OCI-LY1 (cell line): Measurements from ENCODE around the gene DIP2B.

Experiments
- H2AFZ ChIP-seq: fragments of 200-600 bp; sonication (generic), shearing (Covaris generic); 2 replicates; pipeline ENCODE4 v1.6.0; 2014; ENCODE audit warnings: antibody characterized with exemption, mild to moderate bottlenecking, low read length
- H3F3A ChIP-seq: fragments of 200-600 bp; sonication (generic), shearing (Covaris generic); 2 replicates; pipeline ENCODE4 v1.6.0; 2014; ENCODE audit warnings: mild to moderate bottlenecking, antibody characterized with exemption, low read length, moderate library complexity; ENCODE audit not compliant: insufficient read depth
- H3K27ac ChIP-seq: fragments of 200-600 bp; sonication (generic); 2 replicates; pipeline ENCODE4 v1.5.1; 2014; ENCODE audit warnings: low read length, mixed run types, mild to moderate bottlenecking, low read depth; ENCODE audit not compliant: poor library complexity, severe bottlenecking
- H3K27me3 ChIP-seq: fragments of 200-600 bp; sonication (generic); 2 replicates; pipeline ENCODE4 v1.6.0; 2014; ENCODE audit warnings: antibody characterized with exemption, mild to moderate bottlenecking, low read length, moderate library complexity; ENCODE audit not compliant: insufficient read depth
- H3K36me3 ChIP-seq: fragments of 200-600 bp; sonication (generic); 2 replicates; pipeline ENCODE4 v1.6.1; 2014; ENCODE audit warnings: mild to moderate bottlenecking, antibody characterized with exemption, low read length, moderate library complexity, mixed read lengths; ENCODE audit not compliant: insufficient read depth
- H3K4me1 ChIP-seq: fragments of 200-600 bp; sonication (generic); 2 replicates; pipeline ENCODE4 v1.5.1; 2014; ENCODE audit warnings: mild to moderate bottlenecking, low read length, moderate library complexity; ENCODE audit not compliant: insufficient read depth, severe bottlenecking
- H3K4me2 ChIP-seq: fragments of 200-600 bp; sonication (generic), shearing (Covaris generic); 2 replicates; pipeline ENCODE4 v1.6.1; 2014; ENCODE audit warnings: low read length
- H3K4me3 ChIP-seq: fragments of 200-600 bp; sonication (generic); 2 replicates; pipeline ENCODE4 v1.5.1; 2014; ENCODE audit warnings: low read length, low read depth, mild to moderate bottlenecking, mixed read lengths; ENCODE audit not compliant: poor library complexity, severe bottlenecking
- H3K79me2 ChIP-seq: fragments of 200-600 bp; shearing (Covaris generic); 2 replicates; pipeline ENCODE4 v1.6.1; 2016; ENCODE audit warnings: mixed run types, low read length, mixed read lengths; ENCODE audit not compliant: insufficient read depth
- H3K9ac ChIP-seq: fragments of 200-600 bp; sonication (generic), shearing (Covaris generic); 2 replicates; pipeline ENCODE4 v1.6.1; 2014; ENCODE audit warnings: mild to moderate bottlenecking, low read length, mixed read lengths
- H3K9me2 ChIP-seq: fragments of 200-600 bp; sonication (generic), shearing (Covaris generic); 2 replicates; pipeline ENCODE4 v1.6.1; 2014; ENCODE audit warnings: low read depth, mild to moderate bottlenecking, low read length, mixed read lengths
- H3K9me3 ChIP-seq: fragments of 200-600 bp; shearing (Covaris generic); 2 replicates; pipeline ENCODE4 v1.6.1; 2014; ENCODE audit warnings: low read length, mixed read lengths
- H4K20me1 ChIP-seq: fragments of 200-600 bp; sonication (generic), shearing (Covaris generic); 2 replicates; pipeline ENCODE4 v1.6.0; 2016; ENCODE audit warnings: mild to moderate bottlenecking, low read length; ENCODE audit not compliant: insufficient read depth
- EZH2 ChIP-seq: fragments of 200-600 bp; sonication (generic), shearing (Covaris generic); IDR thresholded peaks from 2 replicates; pipeline ENCODE4 v1.8.0; 2017; ENCODE audit warnings: borderline replicate concordance, mixed run types, mild to moderate bottlenecking, antibody characterized with exemption, low read length, moderate library complexity, mixed read lengths
- TF ChIP-seq, protein P1 (sequence below): fragments of 200-600 bp; sonication (generic), shearing (Covaris generic); IDR thresholded peaks from 2 replicates; pipeline ENCODE4 v1.5.1; 2017; ENCODE audit warnings: mild to moderate bottlenecking, antibody characterized with exemption, low read length, moderate library complexity, mixed read lengths

DIP2B gene

DNA sequence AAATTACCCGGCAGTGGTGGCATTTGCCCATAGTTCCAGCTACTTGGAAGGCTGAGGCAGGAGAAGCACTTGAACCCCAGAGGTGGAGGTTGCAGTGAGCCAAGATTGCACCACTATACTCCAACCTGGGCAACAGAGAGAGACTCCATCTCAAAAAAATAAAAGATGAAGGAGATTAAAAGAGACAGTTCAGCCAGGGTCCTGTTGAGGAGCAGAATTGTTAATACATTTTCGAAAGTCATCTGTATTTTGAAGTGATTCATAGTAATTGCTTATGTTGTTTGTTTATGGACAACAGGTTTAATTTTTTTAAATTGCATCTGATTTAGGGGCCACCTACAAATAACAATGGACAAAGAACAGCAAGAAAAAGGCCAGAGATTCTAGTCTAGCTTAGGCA lies 112.9 kb downstream of the DIP2B start:
- H3F3A ChIP-seq = no peaks in the 10 kb centered on the region
- H3K36me3 ChIP-seq = no peaks in the 10 kb centered on the region
- H3K9me3 ChIP-seq = no peaks in the 10 kb centered on the region
- H4K20me1 ChIP-seq = no peaks in the 10 kb centered on the region
- no peaks in the 10 kb centered on the region for H3K79me2 ChIP-seq
- no peak overlapping the region for H3K4me3 ChIP-seq
- no peaks in the 10 kb centered on the region for H3K27me3 ChIP-seq
- H3K9ac ChIP-seq = no peak overlapping the region
- H3K27ac ChIP-seq = no peak overlapping the region
- H2AFZ ChIP-seq = no peak overlapping the region
- no peaks in the 10 kb centered on the region for H3K9me2 ChIP-seq
- H3K4me2 ChIP-seq = no peak overlapping the region
- peaks cover 8% of the 10 kb centered on the region for H3K4me1 ChIP-seq
- TF ChIP-seq, protein P1, sequence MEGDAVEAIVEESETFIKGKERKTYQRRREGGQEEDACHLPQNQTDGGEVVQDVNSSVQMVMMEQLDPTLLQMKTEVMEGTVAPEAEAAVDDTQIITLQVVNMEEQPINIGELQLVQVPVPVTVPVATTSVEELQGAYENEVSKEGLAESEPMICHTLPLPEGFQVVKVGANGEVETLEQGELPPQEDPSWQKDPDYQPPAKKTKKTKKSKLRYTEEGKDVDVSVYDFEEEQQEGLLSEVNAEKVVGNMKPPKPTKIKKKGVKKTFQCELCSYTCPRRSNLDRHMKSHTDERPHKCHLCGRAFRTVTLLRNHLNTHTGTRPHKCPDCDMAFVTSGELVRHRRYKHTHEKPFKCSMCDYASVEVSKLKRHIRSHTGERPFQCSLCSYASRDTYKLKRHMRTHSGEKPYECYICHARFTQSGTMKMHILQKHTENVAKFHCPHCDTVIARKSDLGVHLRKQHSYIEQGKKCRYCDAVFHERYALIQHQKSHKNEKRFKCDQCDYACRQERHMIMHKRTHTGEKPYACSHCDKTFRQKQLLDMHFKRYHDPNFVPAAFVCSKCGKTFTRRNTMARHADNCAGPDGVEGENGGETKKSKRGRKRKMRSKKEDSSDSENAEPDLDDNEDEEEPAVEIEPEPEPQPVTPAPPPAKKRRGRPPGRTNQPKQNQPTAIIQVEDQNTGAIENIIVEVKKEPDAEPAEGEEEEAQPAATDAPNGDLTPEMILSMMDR = no peak
- TF ChIP-seq EZH2 = no peak

DNA sequence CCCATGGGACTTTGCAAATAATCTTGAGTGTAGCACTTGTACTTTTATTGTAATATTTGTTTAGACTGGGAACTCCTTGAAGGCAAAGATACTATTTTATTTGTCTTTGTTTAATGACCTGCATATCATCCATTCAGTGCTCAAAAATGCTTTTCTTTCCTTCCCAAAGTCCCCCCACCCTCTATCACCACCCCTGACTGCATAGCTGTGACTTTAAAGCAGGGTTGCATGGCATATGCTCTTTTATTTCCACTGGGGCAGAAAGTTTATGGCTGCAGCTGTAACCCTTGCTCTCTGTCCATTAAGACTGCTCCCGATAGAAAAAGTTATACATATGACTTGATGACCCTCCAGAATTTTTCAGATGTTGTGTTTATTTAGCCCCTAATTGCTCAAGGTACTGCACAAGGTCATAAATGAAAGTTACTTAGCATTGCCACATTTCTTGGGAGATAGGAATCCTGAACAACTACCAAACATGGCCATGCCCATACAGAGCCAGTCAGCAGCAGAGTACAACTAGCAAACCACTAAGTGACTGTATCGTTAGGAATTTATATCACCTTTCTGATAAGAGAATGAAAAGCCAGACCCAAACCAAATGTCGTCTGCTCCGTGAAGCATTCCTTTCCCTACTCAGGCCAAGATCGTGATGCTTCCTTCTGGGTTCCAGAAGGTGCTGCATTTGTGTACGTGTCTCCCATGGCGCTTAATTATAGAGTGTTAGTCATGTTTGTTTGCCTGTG lies 114.3 kb downstream of the DIP2B start:
- no peak overlapping the region for H3K27ac ChIP-seq
- H3K79me2 ChIP-seq = no peaks in the 10 kb centered on the region
- H3K27me3 ChIP-seq = no peaks in the 10 kb centered on the region
- peaks cover 8% of the 10 kb centered on the region for H3K4me1 ChIP-seq
- H3K4me3 ChIP-seq = no peak overlapping the region
- H3K9me3 ChIP-seq = no peaks in the 10 kb centered on the region
- no peaks in the 10 kb centered on the region for H3K9me2 ChIP-seq
- H3K9ac ChIP-seq = no peak overlapping the region
- H2AFZ ChIP-seq = no peak overlapping the region
- no peak overlapping the region for H3K4me2 ChIP-seq
- TF ChIP-seq, protein P1 = no peak
- no peaks in the 10 kb centered on the region for H3F3A ChIP-seq
- no peaks in the 10 kb centered on the region for H3K36me3 ChIP-seq
- H4K20me1 ChIP-seq = no peaks in the 10 kb centered on the region

DNA sequence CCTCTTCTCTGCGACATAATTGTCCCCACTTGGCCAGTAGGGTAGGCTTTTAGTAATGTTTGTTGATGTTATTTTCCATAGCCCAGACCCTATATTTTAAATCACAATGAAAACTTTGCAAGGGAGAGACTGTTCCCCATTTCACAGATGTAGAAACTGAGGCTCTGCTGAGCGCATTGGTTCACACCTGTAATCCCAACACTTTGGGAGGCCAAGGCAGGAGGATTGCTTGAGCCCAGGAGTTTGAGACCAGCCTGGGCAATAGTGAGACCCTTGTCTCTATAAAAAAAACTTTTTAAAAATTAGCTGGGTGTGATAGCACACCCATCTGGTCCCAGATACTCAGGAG lies 114.8 kb downstream of the DIP2B start:
- no peaks in the 10 kb centered on the region for H3K36me3 ChIP-seq
- H3K4me2 ChIP-seq = no peak overlapping the region
- H3F3A ChIP-seq = no peaks in the 10 kb centered on the region
- peaks cover 10% of the 10 kb centered on the region for H3K4me1 ChIP-seq
- H3K27me3 ChIP-seq = no peaks in the 10 kb centered on the region
- H3K27ac ChIP-seq = no peak overlapping the region
- H4K20me1 ChIP-seq = no peaks in the 10 kb centered on the region
- TF ChIP-seq, protein P1 = no peak
- no peak for TF ChIP-seq EZH2
- H3K9me3 ChIP-seq = no peaks in the 10 kb centered on the region
- H2AFZ ChIP-seq = no peak overlapping the region
- H3K79me2 ChIP-seq = no peaks in the 10 kb centered on the region
- no peaks in the 10 kb centered on the region for H3K9me2 ChIP-seq
- no peak overlapping the region for H3K9ac ChIP-seq
- H3K4me3 ChIP-seq = no peak overlapping the region
